HCT116 (cell line): ENCODE data around the gene TMPRSS3. TPM values are rescaled to one million over a fixed set of nuclear protein-coding genes. Genes with fewer than 3 reads are reported as not detected.

Source experiments
- ATAC-seq: fragments of 200-7000 bp; cut with Tn5 transposase; 2 replicates; pipeline ENCODE4 v1.9.1; 2020; ENCODE audit warnings: mild to moderate bottlenecking, moderate library complexity
- BruUV-seq: library from RNA; stranded (reverse); fragments of 400-500 nt; replicated peaks from 2 replicates; lab custom pipeline; 2021; lab: Mats Ljungman, UMichigan
- CTCF ChIA-PET: fragments of 300-600 bp; sonication (Branson Sonifier 250); formaldehyde crosslinking; loops from one replicate; lab custom pipeline; 2021; ENCODE audit warnings: antibody characterized with exemption; lab: Charles Lee
- POLR2A ChIA-PET: fragments of 300-600, 350-600 bp; sonication (Branson Sonifier 250); formaldehyde crosslinking; loops from one replicate; lab custom pipeline; 2021; ENCODE audit warnings: antibody characterized with exemption; lab: Charles Lee
- RAD21 ChIA-PET, 2 experiments: fragments of 300-600 bp; sonication (Branson Sonifier 250); formaldehyde crosslinking; loops; one replicate each; lab custom pipeline; 2023; ENCODE audit warnings: low total read pairs in 2 of 2; ENCODE audit not compliant: uncharacterized antibody in 2 of 2, unreplicated experiment in 2 of 2, low non-redundant PET in 1 of 2; lab: Charles Lee
- DNase-seq: peaks from one replicate; pipeline ENCODE4 v3.0.0-alpha.2; 2010; ENCODE audit warnings: low read depth, low spot score
- H2AFZ ChIP-seq: fragments of 200-600 bp; shearing (Covaris generic), sonication (generic); 2 replicates; pipeline ENCODE4 v1.6.1; 2017; ENCODE audit warnings: low read depth, mixed run types, mixed read lengths, antibody characterized with exemption, low read length; ENCODE audit not compliant: poor library complexity, severe bottlenecking
- H3K27ac ChIP-seq: 2 replicates; pipeline ENCODE4 v1.5.1; 2012; ENCODE audit warnings: low read depth, low read length
- H3K27me3 ChIP-seq: fragments of 200-600 bp; sonication (generic); 2 replicates; pipeline ENCODE4 v1.6.1; 2016; ENCODE audit warnings: mixed run types, low read length, mixed read lengths; ENCODE audit not compliant: insufficient read depth
- H3K36me3 ChIP-seq, 2 experiments: fragments of 200-500 bp in 1 of 2; fragments of 200-600 bp in 1 of 2; sonication (Bioruptor generic) in 1 of 2; sonication (generic) in 1 of 2; 2 replicates each; pipeline versions ENCODE4 v1.5.1 to v1.6.1; 2014 to 2016; ENCODE audit warnings: low read length in 2 of 2, inconsistent platforms in 1 of 2, mixed read lengths in 1 of 2, mixed run types in 1 of 2; ENCODE audit not compliant: insufficient read depth in 2 of 2, control insufficient read depth in 1 of 2
- H3K4me1 ChIP-seq, 2 experiments: fragments of 200-600 bp in 1 of 2; sonication (generic) in 1 of 2; 2 replicates each; pipeline versions ENCODE4 v1.5.1 to v1.6.1; 2012 to 2017; ENCODE audit warnings: low read length in 2 of 2, inconsistent platforms in 1 of 2, mild to moderate bottlenecking in 1 of 2, mixed read lengths in 1 of 2, mixed run types in 1 of 2, moderate library complexity in 1 of 2; ENCODE audit not compliant: insufficient read depth in 2 of 2, control insufficient read depth in 1 of 2
- H3K4me2 ChIP-seq: fragments of 200-600 bp; sonication (generic); 2 replicates; pipeline ENCODE4 v1.6.1; 2017; ENCODE audit warnings: mixed run types, low read length, mixed read lengths
- H3K4me3 ChIP-seq, 2 experiments: fragments of 200-600 bp in 1 of 2; sonication (generic) in 1 of 2; replicated peaks in 1 of 2; 2 replicates each; pipeline ENCODE4 v1.5.1; 2011 to 2016; ENCODE audit warnings: low read length in 2 of 2, control low read depth in 1 of 2, low read depth in 1 of 2, mild to moderate bottlenecking in 1 of 2, mixed read lengths in 1 of 2, mixed run types in 1 of 2
- H3K79me2 ChIP-seq: fragments of 200-600 bp; sonication (generic); 2 replicates; pipeline ENCODE4 v1.6.1; 2017; ENCODE audit warnings: mild to moderate bottlenecking, mixed run types, low read length, moderate library complexity, mixed read lengths; ENCODE audit not compliant: insufficient read depth
- H3K9ac ChIP-seq: fragments of 200-600 bp; sonication (generic); 2 replicates; pipeline ENCODE4 v1.6.1; 2016; ENCODE audit warnings: low read length, mixed read lengths
- H3K9me2 ChIP-seq: fragments of 200-600 bp; sonication (generic), shearing (Covaris generic); 2 replicates; pipeline ENCODE4 v1.6.1; 2017; ENCODE audit warnings: mixed run types, mild to moderate bottlenecking, moderate library complexity; ENCODE audit not compliant: insufficient read depth
- H3K9me3 ChIP-seq, 2 experiments: fragments of 200-500 bp in 1 of 2; fragments of 200-600 bp in 1 of 2; sonication (Bioruptor generic) in 1 of 2; sonication (generic) in 1 of 2; 2 replicates each; pipeline ENCODE4 v1.6.1; 2014 to 2017; ENCODE audit warnings: low read length in 2 of 2, mixed read lengths in 2 of 2, inconsistent platforms in 1 of 2, low read depth in 1 of 2, mild to moderate bottlenecking in 1 of 2, mixed run types in 1 of 2, moderate library complexity in 1 of 2; ENCODE audit not compliant: control insufficient read depth in 1 of 2, insufficient read depth in 1 of 2
- H4K20me1 ChIP-seq: fragments of 200-600 bp; sonication (generic), shearing (Covaris generic); 2 replicates; pipeline ENCODE4 v1.6.1; 2017; ENCODE audit warnings: mixed run types, mild to moderate bottlenecking, moderate library complexity; ENCODE audit not compliant: insufficient read depth
- CEBPB ChIP-seq: IDR thresholded peaks from 2 replicates; pipeline ENCODE4 v1.6.1; 2012; ENCODE audit warnings: low read depth
- CTCF ChIP-seq, 3 experiments: fragments of 200-600 bp in 1 of 3; sonication (generic) in 1 of 3; IDR thresholded peaks in 2 of 3; conservative IDR thresholded peaks in 1 of 3; 2 replicates each; pipeline ENCODE4 v1.5.1; 2012 to 2017; ENCODE audit warnings: low read depth in 2 of 3, low read length in 2 of 3, antibody characterized with exemption in 1 of 3, borderline replicate concordance in 1 of 3, control low read depth in 1 of 3, mild to moderate bottlenecking in 1 of 3, mixed read lengths in 1 of 3, mixed run types in 1 of 3, moderate library complexity in 1 of 3; ENCODE audit not compliant: insufficient read depth in 1 of 3
- EGR1 ChIP-seq: IDR thresholded peaks from 2 replicates; pipeline ENCODE4 v1.6.1; 2012; ENCODE audit warnings: low read depth
- ELF1 ChIP-seq: IDR thresholded peaks from 2 replicates; pipeline ENCODE4 v1.6.1; 2012; ENCODE audit warnings: low read depth, borderline replicate concordance
- EZH2 ChIP-seq: fragments of 200-600 bp; sonication (generic); IDR thresholded peaks from 2 replicates; pipeline ENCODE4 v1.6.1; 2017; ENCODE audit warnings: antibody characterized with exemption, mixed run types
- EZH2phosphoT487 ChIP-seq: fragments of 200-600 bp; IDR thresholded peaks from 2 replicates; pipeline ENCODE4 v1.6.1; 2018; ENCODE audit warnings: antibody characterized with exemption, borderline replicate concordance
- FOSL1 ChIP-seq: IDR thresholded peaks from 2 replicates; pipeline ENCODE4 v1.6.1; 2012; ENCODE audit warnings: low read depth
- JUND ChIP-seq: IDR thresholded peaks from 2 replicates; pipeline ENCODE4 v1.6.1; 2012
- MAX ChIP-seq: IDR thresholded peaks from 2 replicates; pipeline ENCODE4 v1.6.1; 2012
- POLR2A ChIP-seq: IDR thresholded peaks from 2 replicates; pipeline ENCODE4 v1.7.0; 2011; ENCODE audit warnings: borderline replicate concordance; ENCODE audit not compliant: insufficient read depth, insufficient read length; ENCODE audit errors: extremely low read depth
- POLR2AphosphoS5 ChIP-seq: IDR thresholded peaks from 2 replicates; pipeline ENCODE4 v1.6.1; 2011; ENCODE audit warnings: mild to moderate bottlenecking, low read depth, low read length, moderate library complexity
- SIN3A ChIP-seq: IDR thresholded peaks from 2 replicates; pipeline ENCODE4 v1.6.1; 2012; ENCODE audit warnings: low read depth
- SP1 ChIP-seq: IDR thresholded peaks from 2 replicates; pipeline ENCODE4 v1.6.1; 2012; ENCODE audit warnings: low read depth
- SRF ChIP-seq: IDR thresholded peaks from 2 replicates; pipeline ENCODE4 v1.6.1; 2012; ENCODE audit warnings: low read depth
- TCF7L2 ChIP-seq: IDR thresholded peaks from 2 replicates; pipeline ENCODE4 v1.7.0; 2011; ENCODE audit warnings: borderline replicate concordance, inconsistent platforms; ENCODE audit not compliant: insufficient read depth, insufficient read length; ENCODE audit errors: extremely low read depth
- YY1 ChIP-seq: IDR thresholded peaks from 2 replicates; pipeline ENCODE4 v1.6.1; 2011; ENCODE audit warnings: low read length, low read depth, moderate library complexity, mild to moderate bottlenecking; ENCODE audit not compliant: insufficient replicate concordance; ENCODE audit errors: extremely low read depth
- ZBTB33 ChIP-seq: IDR thresholded peaks from 2 replicates; pipeline ENCODE4 v1.6.1; 2011; ENCODE audit warnings: mild to moderate bottlenecking, low read length, moderate library complexity; ENCODE audit not compliant: insufficient replicate concordance; ENCODE audit errors: extremely low read depth
- ZNF274 ChIP-seq: fragments of 200-500 bp; sonication (Bioruptor generic); IDR thresholded peaks from 2 replicates; pipeline ENCODE4 v1.6.1; 2014; ENCODE audit warnings: mild to moderate bottlenecking, low read depth, low read length, inconsistent platforms
- intact Hi-C: fragments of 100-400 bp; cut with micrococcal nuclease; formaldehyde crosslinking; loops from 2 replicates; pipeline ENCODE4 v1.10.0; 2022
- total RNA-seq: library from RNA; stranded (reverse); gene quantifications from one replicate; pipeline ENCODE4 v1.2.1, GENCODE V29; 2021; ENCODE audit not compliant: unreplicated experiment

TMPRSS3 gene
- total RNA-seq, 1 experiment from 2014 or later = not detected

- H3K79me2 ChIP-seq = no peaks in the 10 kb centered on the region
- TF ChIP-seq POLR2AphosphoS5 (no peak), EZH2phosphoT487 (no peak), FOSL1 (no peak), EZH2 (no peak), ZBTB33 (no peak), SIN3A (no peak), CTCF (IDR thresholded peaks at IDR 0.05 in 2 of 3, conservative IDR thresholded peaks at IDR 0.05 in 1 of 3; ENCODE audit: borderline replicate concordance in 1 of 3, insufficient read depth in 1 of 3, low read depth in 2 of 3, low read length in 2 of 3) (no peak), EGR1 (no peak), YY1 (no peak), ZNF274 (no peak), MAX (no peak), CEBPB (no peak), POLR2A (no peak), TCF7L2 (no peak), JUND (no peak), ELF1 (no peak), SRF (no peak), SP1 (no peak)
- no peak overlapping the region for H3K4me2 ChIP-seq
- H3K9ac ChIP-seq = no peak overlapping the region
- H3K4me3 ChIP-seq = no peak overlapping the region
- H3K27me3 ChIP-seq = peaks cover 3% of the 10 kb centered on the region; the same call in 1 of the 2 replicates
- intact Hi-C loops = loop anchor here (10.0 kb wide), 1 partner anchor 146 kb away; no protein-coding TSS in a partner anchor
- H3K27ac ChIP-seq = no peak overlapping the region
- H3K9me3 ChIP-seq = no peaks in the 10 kb centered on the region
- ChIA-PET CTCF (no interaction called here), POLR2A (no interaction called here), RAD21 (no interaction called here)
- peaks cover 0 to 3% of the 10 kb centered on the region in 2 experiments; a peak in 1 of 4 replicates for H3K4me1 ChIP-seq
- no peak for DNase-seq
- no peaks in the 10 kb centered on the region for H4K20me1 ChIP-seq
- ATAC-seq = no peak
- H2AFZ ChIP-seq = no peak overlapping the region
- no TSS peak for BruUV-seq
- H3K9me2 ChIP-seq = no peaks in the 10 kb centered on the region
- no peaks in the 10 kb centered on the region for H3K36me3 ChIP-seq
These were observed 7.0 kb downstream of the TMPRSS3 start for GRCh38 chr21:42388740-42389448.
